GM12892 (cell line): Measurements from ENCODE around the gene SHROOM3.

ENCODE experiments used
- POLR2AphosphoS5 ChIP-seq: IDR thresholded peaks from 2 replicates; pipeline ENCODE4 v1.6.1; 2011; ENCODE audit warnings: low read depth, low read length, control low read depth
- TAF1 ChIP-seq: IDR thresholded peaks from 2 replicates; pipeline ENCODE4 v1.6.1; 2011; ENCODE audit warnings: low read depth, mild to moderate bottlenecking, control low read depth, low read length, borderline replicate concordance

DNA sequence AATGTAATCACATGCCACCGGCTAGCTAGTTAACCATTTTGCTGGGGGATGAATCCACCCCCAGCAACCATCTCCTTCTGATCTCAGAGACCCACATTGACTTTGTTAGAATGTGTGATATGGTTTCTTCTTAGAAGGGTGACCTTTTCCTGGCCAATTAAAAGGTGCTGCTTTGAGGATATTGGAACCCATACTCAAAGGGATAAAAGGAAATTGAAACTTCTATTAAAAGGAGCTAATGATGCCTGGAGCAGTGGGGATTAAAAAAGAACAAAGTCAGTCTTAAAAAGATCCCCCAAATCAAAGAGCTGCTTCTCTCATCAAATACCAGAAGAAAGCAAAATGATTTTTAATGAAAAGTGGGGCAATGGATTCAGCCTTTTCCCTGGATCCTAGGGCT lies 214.1 kb downstream of the SHROOM3 start:
- TF ChIP-seq TAF1 (no peak), POLR2AphosphoS5 (no peak)
